Measurements from ENCODE around the gene NFYA.

The NFYA gene

GRCh38 chr6:41072836-41073202 lies at the start of gene NFYA:
Gene NFYA (plus strand): TSS chr6:41072974. CDS start chr6:41079090, 6,116 bp downstream.
- DNase-seq: peak in 1 of 2 experiments; percentile 100

GRCh38 chr6:41023114-41023513 lies 49.7 kb upstream of the NFYA start:
- DNase-seq: no peak

- DNase-seq: no peak
Measured at GRCh38 chr6:41025966-41026530, 46.7 kb upstream of the NFYA start.

- DNase-seq: no peak
Measured at GRCh38 chr6:41027241-41027640, 45.5 kb upstream of the NFYA start.

- peak; percentile 22 to 36 for DNase-seq
Measured at GRCh38 chr6:41027799-41028560, 44.8 kb upstream of the NFYA start.

- DNase-seq: no peak
Measured at GRCh38 chr6:41028561-41029412, 44.0 kb upstream of the NFYA start.

GRCh38 chr6:41032830-41033229 lies 39.9 kb upstream of the NFYA start:
- DNase-seq: no peak

- no peak for DNase-seq
Measured at GRCh38 chr6:41033776-41034175, 39.0 kb upstream of the NFYA start.

- DNase-seq: no peak
Measured at GRCh38 chr6:41036186-41036585, 36.6 kb upstream of the NFYA start.

- DNase-seq: no peak
Measured at GRCh38 chr6:41036601-41037000, 36.2 kb upstream of the NFYA start.

GRCh38 chr6:41037107-41037900 lies 35.5 kb upstream of the NFYA start:
- DNase-seq: no peak

- no peak for DNase-seq
Measured at GRCh38 chr6:41038205-41038604, 34.6 kb upstream of the NFYA start.

GRCh38 chr6:41039060-41039998 lies 33.4 kb upstream of the NFYA start, which contains the start of gene UNC5CL:
Gene UNC5CL (minus strand): TSS chr6:41039221. CDS start chr6:41035074, 4,147 bp downstream.
- peak; percentile 36 to 40 for DNase-seq

GRCh38 chr6:41040101-41040939 lies 32.5 kb upstream of the NFYA start:
- DNase-seq: no peak

GRCh38 chr6:41040940-41041536 lies 31.7 kb upstream of the NFYA start:
- DNase-seq: no peak

GRCh38 chr6:41042226-41043055 lies 30.3 kb upstream of the NFYA start, which contains the start of gene TSPO2:
Gene TSPO2 (plus strand): TSS chr6:41042467. CDS start chr6:41042986, 519 bp downstream.
- DNase-seq: no peak

- DNase-seq: no peak
Measured at GRCh38 chr6:41043151-41043550, 29.6 kb upstream of the NFYA start.

- DNase-seq: no peak
Measured at GRCh38 chr6:41045664-41046063, 27.1 kb upstream of the NFYA start.

- DNase-seq: no peak
Measured at GRCh38 chr6:41046084-41046483, 26.7 kb upstream of the NFYA start.
